Neural progenitor cell (in vitro differentiated cells): ENCODE data around the gene B3GAT3.

Experiments used
- CTCF ChIP-seq: fragments of 200-600 bp; sonication (generic); IDR thresholded peaks from 2 replicates; pipeline ENCODE4 v1.5.1; 2017; ENCODE audit warnings: antibody characterized with exemption, mild to moderate bottlenecking
- EZH2 ChIP-seq: fragments of 200-600 bp; sonication (generic); IDR thresholded peaks from 2 replicates; pipeline ENCODE4 v1.6.1; 2017; ENCODE audit warnings: antibody characterized with exemption, mild to moderate bottlenecking, moderate library complexity
- EZH2phosphoT487 ChIP-seq: fragments of 200-600 bp; sonication (generic); IDR thresholded peaks from 2 replicates; pipeline ENCODE4 v1.6.1; 2017; ENCODE audit warnings: antibody characterized with exemption

GRCh38 chr11:62574363-62575071 is 47.3 kb downstream of the B3GAT3 start:
- TF ChIP-seq EZH2, result no peak
- TF ChIP-seq CTCF, result no peak
- no peak for TF ChIP-seq EZH2phosphoT487
